RWPE2 (cell line): Measurements from ENCODE around the gene PARD6B.
A peak's percentile ranks its signal among the peaks of the same experiment; 100 is the strongest.

Source experiments
- ATAC-seq: fragments of 200-7000 bp; cut with Tn5 transposase; 3 replicates; pipeline ENCODE4 v1.9.1; 2021; ENCODE audit warnings: low read depth
- DNase-seq: peaks from one replicate; pipeline ENCODE4 v3.0.0-alpha.2; 2020; ENCODE audit warnings: low spot score
- H3K27ac ChIP-seq: fragments of 450-650 bp; 2 replicates; pipeline ENCODE4 v1.5.1; 2017; ENCODE audit warnings: mild to moderate bottlenecking; ENCODE audit not compliant: poor library complexity, severe bottlenecking
- H3K27me3 ChIP-seq: fragments of 250-450 bp; sonication (Bioruptor Pico); 2 replicates; pipeline ENCODE4 v1.5.1; 2021; ENCODE audit warnings: mild to moderate bottlenecking, moderate library complexity; ENCODE audit not compliant: insufficient read depth, poor library complexity, severe bottlenecking
- H3K36me3 ChIP-seq: fragments of 250-450 bp; sonication (Bioruptor Pico); 2 replicates; pipeline ENCODE4 v1.5.1; 2020; ENCODE audit warnings: low read depth, mild to moderate bottlenecking, moderate library complexity
- H3K4me1 ChIP-seq: fragments of 250-450 bp; sonication (Bioruptor Pico); 2 replicates; pipeline ENCODE4 v1.5.1; 2021; ENCODE audit warnings: mild to moderate bottlenecking, moderate library complexity; ENCODE audit not compliant: insufficient read depth, poor library complexity, severe bottlenecking
- H3K4me3 ChIP-seq: fragments of 250-450 bp; sonication (Bioruptor Pico); 2 replicates; pipeline ENCODE4 v1.5.1; 2021; ENCODE audit warnings: mild to moderate bottlenecking, moderate library complexity; ENCODE audit not compliant: severe bottlenecking
- H3K9me3 ChIP-seq: fragments of 250-450 bp; sonication (Bioruptor Pico); 2 replicates; pipeline ENCODE4 v1.5.1; 2021; ENCODE audit warnings: mild to moderate bottlenecking, moderate library complexity; ENCODE audit not compliant: severe bottlenecking
- TF ChIP-seq, protein P1 (sequence below): fragments of 450-650 bp; IDR thresholded peaks from one replicate; pipeline ENCODE4 v1.5.1; 2017; ENCODE audit warnings: mild to moderate bottlenecking, moderate library complexity; ENCODE audit not compliant: poor library complexity, severe bottlenecking

Gene PARD6B

DNA sequence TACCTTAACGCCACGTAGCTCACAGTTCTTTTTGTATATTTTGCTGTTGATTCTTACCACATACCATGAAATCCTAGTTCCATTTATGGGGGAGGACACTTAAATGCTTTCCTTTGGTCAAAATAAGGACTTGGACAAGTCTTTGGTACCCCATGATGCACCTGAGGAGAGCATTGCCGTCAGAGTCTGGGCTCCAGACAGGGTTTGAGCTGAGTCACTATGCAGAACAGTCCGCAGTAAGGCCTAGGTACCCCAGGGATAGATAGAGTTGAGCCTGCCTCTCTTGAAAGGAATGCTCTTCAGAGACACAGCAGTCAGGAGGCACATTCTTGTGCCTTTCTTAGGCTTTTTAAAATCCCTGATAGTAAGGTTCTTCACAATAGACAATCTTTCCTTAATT is 6.0 kb downstream of the PARD6B start:
- Histone ChIP-seq H3K4me1 (peaks cover 56% of the 10 kb centered on the region), H3K9me3 (no peaks in the 10 kb centered on the region), H3K36me3 (peaks cover 82% of the 10 kb centered on the region), H3K27ac (no peak overlapping the region), H3K27me3 (no peaks in the 10 kb centered on the region), H3K4me3 (no peak overlapping the region)
- no peak for DNase-seq
- no peak for ATAC-seq
- TF ChIP-seq, protein P1, sequence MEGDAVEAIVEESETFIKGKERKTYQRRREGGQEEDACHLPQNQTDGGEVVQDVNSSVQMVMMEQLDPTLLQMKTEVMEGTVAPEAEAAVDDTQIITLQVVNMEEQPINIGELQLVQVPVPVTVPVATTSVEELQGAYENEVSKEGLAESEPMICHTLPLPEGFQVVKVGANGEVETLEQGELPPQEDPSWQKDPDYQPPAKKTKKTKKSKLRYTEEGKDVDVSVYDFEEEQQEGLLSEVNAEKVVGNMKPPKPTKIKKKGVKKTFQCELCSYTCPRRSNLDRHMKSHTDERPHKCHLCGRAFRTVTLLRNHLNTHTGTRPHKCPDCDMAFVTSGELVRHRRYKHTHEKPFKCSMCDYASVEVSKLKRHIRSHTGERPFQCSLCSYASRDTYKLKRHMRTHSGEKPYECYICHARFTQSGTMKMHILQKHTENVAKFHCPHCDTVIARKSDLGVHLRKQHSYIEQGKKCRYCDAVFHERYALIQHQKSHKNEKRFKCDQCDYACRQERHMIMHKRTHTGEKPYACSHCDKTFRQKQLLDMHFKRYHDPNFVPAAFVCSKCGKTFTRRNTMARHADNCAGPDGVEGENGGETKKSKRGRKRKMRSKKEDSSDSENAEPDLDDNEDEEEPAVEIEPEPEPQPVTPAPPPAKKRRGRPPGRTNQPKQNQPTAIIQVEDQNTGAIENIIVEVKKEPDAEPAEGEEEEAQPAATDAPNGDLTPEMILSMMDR = no peak

DNA sequence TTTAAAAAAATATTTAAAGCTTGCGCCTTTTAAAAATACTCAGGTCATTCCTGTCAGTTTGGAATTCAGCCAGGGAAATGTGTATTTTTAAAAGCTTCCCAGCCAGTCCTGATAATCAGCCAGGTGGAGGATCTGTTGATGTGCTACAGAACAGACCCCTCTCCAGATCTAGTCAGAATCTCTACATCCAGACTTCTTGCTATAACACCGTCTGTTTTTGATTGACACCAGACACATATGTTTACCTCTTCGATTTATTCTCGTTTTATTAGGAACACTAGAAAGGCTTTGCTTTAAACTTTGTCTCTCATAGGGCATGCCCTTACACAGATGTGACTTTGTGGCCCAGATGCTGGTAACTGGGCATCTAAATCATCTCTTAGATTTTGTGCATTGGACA is 11.7 kb downstream of the PARD6B start:
- Histone ChIP-seq H3K4me1 (peaks cover 67% of the 10 kb centered on the region), H3K36me3 (peaks cover 78% of the 10 kb centered on the region), H3K27me3 (no peaks in the 10 kb centered on the region), H3K4me3 (no peak overlapping the region), H3K27ac (peak overlapping the region; percentile 54), H3K9me3 (no peaks in the 10 kb centered on the region)
- TF ChIP-seq, protein P1 = no peak
- ATAC-seq = no peak
- no peak for DNase-seq

DNA sequence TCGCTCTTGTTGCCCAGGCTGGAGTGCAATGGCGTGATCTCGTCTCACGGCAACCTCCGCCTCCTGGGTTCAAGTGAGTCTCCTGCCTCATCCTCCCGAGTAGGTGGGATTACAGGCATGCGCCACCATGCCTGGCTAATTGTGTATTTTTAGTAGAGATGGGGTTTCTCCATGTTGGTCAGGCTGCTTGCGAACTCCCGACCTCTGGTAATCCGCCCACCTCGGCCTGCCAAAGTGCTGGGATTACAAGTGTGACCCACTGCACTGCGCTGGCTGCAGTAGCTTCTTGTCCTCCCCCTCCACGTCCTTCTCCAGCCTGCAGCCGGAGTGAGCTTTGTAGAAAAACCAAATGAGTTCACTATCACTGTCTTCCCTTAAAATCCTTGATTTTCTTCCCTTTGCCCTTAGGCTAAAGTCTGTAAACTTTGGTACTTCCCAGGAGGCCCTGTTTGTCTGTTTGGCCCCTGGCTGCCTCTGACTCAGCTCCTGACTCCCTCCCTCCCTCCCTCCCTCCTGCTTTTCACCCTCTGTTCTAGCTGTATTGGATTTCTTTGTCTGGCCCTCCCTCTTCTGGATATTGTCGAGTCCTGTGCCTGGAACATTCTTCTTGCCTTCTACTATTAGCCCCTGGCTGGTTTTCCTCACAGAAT is 12.9 kb downstream of the PARD6B start:
- H3K9me3 ChIP-seq = no peaks in the 10 kb centered on the region
- peaks cover 67% of the 10 kb centered on the region for H3K4me1 ChIP-seq
- no peaks in the 10 kb centered on the region for H3K27me3 ChIP-seq
- H3K27ac ChIP-seq = peak overlapping the region; percentile 54
- H3K4me3 ChIP-seq = no peak overlapping the region
- ATAC-seq = peak; percentile 95
- peaks cover 78% of the 10 kb centered on the region for H3K36me3 ChIP-seq
- TF ChIP-seq, protein P1 = peak; percentile 97
- no peak for DNase-seq

DNA sequence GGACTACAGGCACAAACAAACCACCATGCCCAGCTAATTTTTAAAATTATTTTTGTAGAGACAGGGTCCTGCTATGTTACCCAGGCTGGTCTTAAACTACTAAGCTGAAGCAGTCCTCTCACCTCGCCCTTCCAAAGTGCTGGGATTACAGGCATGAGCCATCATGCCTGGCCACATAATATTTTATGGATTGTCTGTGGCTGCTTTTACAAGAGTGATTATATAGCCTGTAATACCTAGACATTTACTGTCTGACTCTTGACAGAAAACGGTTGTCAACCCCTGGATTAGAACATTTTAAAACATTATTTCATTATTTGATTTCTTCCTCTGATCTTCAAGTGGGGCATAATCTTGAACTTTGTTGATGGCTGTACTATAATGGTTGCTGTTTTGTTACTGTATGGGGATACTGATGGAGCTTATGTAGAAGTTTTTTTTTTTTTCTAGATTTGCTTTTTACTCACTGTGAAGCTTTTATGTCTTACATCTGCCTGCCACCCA is 14.3 kb downstream of the PARD6B start:
- no peak for ATAC-seq
- Histone ChIP-seq H3K4me1 (peaks cover 61% of the 10 kb centered on the region), H3K4me3 (no peak overlapping the region), H3K27ac (peak overlapping the region; percentile 54), H3K9me3 (no peaks in the 10 kb centered on the region), H3K27me3 (no peaks in the 10 kb centered on the region), H3K36me3 (peaks cover 82% of the 10 kb centered on the region)
- TF ChIP-seq, protein P1 = no peak
- DNase-seq = no peak
